Cardiac septum (tissue), 1 donor: ENCODE data around the gene KDM5A. TPM values are rescaled to one million over a fixed set of nuclear protein-coding genes. Genes with fewer than 3 reads are reported as not detected.

ENCODE experiments used
- DNase-seq: peaks from one replicate; pipeline ENCODE4 v3.0.0-alpha.2; 2020; ENCODE audit warnings: low spot score
- intact Hi-C: fragments of 100-400 bp; cut with DNase I; formaldehyde crosslinking; loops from one replicate; pipeline ENCODE4 v1.14.0; 2022
- total RNA-seq: library from RNA; stranded (reverse); fragmentation: NEBNext Ultra II Directional; extraction: Animal tissue kit (Norgen Biotek cat#: 25700); gene quantifications from one replicate; pipeline ENCODE4 v1.2.1, GENCODE V29; 2021
- donor health status: DM: no; HTN: no; CAD: no.

The KDM5A gene
- total RNA-seq, 1 donor from 2014 or later, result 35.3 TPM

DNA sequence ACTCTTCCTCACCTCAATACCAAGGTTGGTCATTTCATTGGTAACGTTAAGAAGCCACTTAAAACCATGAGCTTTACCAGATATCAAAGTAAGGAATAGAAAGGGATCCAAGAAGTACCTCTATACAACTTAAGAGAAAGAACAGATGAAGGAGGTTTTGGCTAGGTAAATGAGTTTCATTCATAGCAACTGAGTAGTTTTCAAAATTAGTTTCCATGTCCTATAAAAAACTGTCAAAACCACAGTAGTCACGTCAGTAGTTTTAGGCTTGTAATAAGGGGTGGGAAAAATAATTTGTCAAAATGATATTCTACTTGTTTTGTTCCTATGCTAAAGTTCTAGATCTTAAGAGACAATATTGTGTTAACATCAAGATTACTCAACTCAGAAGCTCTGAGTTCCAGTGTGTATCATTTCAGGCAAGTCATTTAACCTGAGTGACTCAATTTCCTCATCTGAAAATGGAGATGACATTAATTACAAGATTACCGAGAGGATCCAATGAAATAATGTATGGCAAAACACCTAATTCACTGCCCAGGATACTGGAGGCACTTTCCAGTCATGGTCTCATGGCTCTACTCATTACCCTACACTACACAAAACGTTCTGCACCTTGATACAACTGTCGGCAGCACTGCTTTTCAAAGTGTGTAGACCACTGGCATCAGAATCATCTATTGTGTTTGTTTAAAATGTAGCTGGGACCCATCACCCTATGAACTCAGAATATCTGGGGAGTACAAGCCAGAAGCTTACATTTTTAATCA lies 102.4 kb downstream of the KDM5A start:
- DNase-seq, result no peak
- intact Hi-C loops, result no loop called here

DNA sequence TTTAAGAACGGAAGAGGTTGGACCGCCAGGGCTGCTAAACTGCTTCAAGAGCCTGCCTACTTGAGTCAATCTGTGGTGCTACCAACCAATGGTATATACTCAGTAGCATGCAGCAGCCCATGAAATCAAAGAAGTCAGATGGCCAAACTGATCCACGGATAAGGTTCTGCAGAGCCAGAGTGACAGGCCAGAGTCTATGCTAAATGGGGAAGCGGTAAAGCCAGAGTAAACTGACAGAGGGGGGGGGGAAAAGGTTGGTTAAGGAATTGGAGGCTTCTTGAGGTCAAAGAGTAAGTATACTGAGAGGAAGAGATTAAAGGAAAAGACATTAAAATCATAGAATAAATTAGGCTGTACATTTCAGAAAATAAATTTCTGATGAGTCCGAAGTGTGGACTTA lies 111.1 kb downstream of the KDM5A start:
- intact Hi-C loops, result no loop called here
- no peak for DNase-seq

DNA sequence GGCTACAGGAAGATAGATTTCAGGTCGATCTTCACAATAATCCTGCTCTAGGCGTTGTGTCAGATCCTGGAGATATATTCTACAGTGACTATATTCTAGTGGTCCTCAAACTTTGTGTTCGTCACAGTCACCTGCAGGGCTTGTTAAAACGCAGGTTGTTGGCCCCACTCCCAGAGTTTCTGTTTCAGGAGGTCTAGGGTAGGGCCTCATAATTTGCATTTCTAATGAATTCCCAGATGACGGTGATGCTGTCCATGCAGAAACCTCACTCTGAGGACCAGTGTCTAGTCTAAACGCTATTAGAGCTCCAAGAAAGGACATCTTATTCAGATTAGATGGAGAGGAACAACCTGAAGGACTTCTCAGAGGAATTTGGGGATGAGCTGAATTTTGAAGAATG lies 113.3 kb downstream of the KDM5A start:
- DNase-seq, result no peak
- intact Hi-C loops, result no loop called here

DNA sequence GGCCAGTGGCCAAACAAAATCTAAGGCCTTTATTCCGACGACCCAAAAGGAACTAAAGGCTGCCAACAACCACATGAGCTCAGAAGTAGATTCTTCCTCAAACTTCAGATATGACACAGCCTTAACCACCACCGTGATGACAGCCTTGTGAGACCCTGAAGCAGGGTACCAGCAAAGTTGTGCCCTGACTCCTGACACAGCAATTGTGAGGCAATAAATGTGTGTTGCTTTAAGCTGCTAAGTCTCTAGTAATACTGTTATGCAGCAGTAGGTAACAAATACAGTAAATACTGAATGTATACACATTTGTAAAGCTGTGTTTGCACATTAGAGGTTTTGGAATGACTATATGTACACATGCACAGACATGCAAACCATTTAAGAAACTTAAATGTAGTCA lies 115.7 kb downstream of the KDM5A start:
- no peak for DNase-seq
- intact Hi-C loops, result no loop called here

DNA sequence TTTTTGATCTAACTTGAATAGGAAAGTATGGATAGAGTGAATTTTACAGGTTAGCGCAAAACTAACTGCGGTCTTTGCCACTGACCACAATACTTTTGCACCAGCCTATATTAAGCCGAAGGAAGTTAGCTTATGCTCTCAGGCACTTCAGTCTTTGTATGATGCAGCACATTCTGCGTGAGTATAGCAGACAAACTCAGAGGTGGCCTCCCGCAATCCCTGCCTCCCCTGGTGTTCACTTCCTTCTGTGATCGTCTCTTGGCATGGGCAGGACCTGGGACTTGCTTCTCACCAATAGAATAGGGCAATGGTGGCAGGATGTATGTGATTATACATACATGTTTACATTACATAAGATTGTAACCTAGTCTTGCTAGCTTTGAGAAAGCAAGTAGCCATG lies 116.2 kb downstream of the KDM5A start:
- intact Hi-C loops, result no loop called here
- DNase-seq, result no peak

DNA sequence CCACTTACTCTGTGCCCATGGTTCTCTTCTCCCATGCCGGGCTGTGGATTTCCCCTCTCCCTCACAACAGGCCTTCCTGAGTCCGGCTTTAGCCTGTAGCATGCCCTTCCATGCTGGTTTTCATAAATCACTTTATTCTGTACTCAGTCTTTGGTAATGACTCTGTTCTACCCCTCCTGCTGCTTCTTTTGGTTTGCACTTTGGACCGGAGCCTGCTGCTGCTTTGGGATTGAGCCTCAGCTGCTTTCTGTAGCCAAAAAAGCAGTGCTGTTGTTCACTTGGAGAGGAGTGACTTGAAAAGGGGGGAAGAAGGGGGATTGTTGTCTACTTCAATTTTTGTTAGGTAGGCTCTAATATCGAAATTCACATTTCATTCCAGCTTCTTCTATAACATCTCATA lies 118.0 kb downstream of the KDM5A start:
- intact Hi-C loops, result no loop called here
- DNase-seq, result no peak

DNA sequence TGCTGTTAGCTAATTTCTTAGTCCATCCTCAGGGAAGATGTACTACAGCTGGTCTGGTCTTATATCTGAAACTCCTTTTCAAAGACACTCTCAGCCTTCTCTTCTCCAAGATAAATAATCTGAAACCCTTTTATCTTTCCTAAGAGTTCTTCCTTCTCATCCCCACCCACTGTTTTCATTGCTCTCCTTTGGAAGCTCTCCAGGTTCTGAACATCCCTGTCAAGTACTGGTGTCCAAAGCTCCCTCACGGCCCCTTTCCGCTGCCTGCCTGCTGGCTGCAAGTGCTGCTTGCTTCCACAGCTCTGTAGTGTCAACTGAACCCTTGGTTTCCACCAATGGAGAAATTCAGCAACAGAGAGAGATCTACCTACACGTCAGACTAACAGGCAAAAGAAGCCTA lies 119.9 kb downstream of the KDM5A start:
- intact Hi-C loops, result no loop called here
- DNase-seq, result no peak

DNA sequence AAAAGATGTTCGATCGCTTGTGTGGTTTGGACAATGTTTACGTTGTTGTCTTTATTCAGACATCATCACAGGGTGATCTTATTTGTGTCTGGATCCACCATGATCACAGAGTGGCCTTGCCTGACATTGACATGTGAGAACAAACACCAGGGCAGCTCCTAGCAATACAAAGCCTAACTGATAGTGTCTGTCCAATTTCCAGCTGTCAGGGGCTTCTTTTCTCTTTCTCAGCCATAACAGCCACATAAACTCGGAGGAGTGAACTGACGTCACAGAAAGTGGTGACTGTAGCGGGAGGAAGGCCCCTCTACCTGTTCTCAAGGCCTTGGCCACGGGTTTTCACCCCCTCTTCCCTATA lies 120.7 kb downstream of the KDM5A start:
- no peak for DNase-seq
- intact Hi-C loops, result no loop called here

DNA sequence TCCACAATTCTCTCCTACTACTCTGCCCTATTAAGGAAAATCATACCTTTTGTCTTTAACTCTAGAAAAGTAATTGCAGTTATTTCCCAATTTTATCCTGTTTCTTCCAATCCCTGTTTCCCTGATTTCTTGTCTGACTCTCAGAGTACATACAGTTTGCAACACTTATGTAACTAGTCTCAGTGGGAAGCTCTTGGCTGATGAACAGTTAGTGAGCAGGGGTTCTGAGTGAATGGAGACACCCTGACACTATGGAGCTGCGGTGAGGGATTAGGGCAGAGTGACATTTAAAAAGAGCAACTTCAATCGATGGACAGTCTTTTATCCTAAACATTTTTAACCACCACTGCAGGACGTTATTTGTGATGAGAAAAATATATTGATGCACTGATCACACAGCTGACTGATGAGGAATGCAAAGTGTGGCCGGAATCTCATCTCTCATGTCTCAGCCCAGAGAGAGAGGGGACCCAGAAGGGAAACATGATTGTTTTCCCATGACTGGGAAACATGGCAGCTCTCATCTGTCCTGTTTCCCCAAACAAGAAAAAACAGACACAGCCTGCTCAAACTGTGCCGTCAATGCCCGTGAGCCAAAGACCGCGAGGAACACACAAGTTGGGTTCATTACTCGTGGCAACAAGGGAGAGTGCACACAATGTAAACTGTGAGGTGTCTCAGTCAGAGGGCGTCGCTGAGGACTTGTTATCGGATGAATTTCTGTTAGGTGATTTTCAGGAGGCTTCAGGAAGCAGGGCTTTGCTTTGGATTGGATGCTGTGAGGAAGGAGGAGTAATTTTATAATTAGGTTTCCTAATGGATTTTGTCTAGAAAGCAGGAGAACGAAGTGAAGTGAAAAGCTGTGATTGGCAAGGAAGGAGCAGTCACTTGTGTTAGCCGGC lies 121.3 kb downstream of the KDM5A start:
- intact Hi-C loops, result no loop called here

DNA sequence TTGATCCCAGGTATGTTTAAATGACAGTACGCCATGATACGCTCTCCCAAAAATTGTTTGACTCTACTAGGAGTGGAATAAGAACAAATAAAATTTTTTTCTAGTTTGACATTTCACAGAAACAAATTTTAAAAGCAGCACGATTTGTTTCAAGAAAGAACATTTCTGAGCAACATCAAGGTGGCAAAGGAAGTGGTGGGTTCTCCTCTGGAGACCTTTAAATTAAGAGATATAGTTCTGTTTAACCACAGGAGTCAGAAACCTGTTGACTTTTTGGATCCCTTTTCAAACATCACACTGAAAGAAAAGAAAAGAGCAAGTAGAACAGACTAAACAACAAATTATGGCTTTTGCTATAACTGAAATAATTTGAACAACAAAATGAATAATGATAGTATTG lies 124.0 kb downstream of the KDM5A start:
- intact Hi-C loops, result no loop called here
- no peak for DNase-seq

More for the DNA sequence above, 121.3 kb downstream of the KDM5A start:
- DNase-seq, result no peak

DNA sequence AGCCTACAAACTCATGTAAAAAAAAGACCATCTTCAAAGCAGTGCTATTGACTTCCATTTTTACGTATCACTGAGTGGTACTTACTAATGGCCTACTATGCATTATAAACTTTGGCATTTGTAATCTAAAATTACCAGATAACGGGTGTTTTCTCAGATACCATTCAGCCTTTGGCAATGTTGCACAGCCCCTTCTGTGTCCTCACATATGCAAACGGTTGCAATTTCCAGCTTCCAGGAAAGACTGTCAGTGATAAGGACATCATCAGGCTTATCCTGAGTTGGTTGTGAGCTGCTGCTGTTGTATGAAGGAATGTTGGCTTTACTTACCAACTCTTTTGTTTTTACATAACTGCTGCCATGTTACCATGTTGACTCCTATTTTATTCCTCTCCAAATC lies 124.9 kb downstream of the KDM5A start:
- intact Hi-C loops, result no loop called here
- no peak for DNase-seq

DNA sequence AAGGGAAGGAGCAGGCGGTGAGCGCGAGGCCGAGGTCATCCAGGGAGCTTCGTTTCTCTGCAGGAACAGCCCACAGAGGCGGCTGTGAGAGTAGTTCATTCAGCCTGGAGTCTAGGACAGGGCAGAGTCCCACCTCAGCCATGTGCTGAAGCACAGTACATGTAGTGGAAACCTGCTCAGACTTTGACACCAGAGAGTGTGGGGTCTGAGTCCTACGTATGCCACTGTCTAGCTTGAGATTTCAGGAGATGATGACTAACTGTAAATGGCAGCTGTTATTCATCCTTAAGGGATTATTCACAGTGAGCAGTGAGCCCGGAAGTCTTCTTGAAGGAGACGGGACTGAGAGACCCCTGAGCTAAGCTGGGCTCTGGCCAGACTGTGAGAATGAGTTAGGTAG lies 125.5 kb downstream of the KDM5A start:
- DNase-seq, result no peak
- intact Hi-C loops, result no loop called here

DNA sequence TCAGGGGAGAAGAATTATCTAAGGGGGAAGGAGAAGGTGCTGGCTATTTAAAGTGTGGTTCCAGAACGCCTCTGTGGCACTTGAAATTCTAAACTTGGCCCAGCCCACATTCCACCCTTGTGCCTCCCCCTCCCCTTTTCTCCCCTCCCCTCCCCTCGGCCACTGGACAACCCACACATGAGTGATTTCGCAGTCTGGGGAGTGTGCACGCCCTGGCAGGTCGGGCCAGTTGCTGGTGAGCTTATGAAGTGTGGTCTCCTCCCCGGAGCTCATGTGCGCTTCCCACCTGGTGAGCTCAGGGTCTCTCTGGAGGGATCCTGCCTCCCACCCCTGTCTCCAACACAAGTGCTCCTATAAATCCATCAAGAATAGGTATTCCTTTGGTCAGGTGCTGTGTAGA lies 126.3 kb downstream of the KDM5A start, which contains the start of gene SLC6A13:
Gene SLC6A13, minus strand, starts transcription at position 20 of the 400 bp plus-strand sequence. CDS start 2,784 bp downstream, outside the sequence.
- no peak for DNase-seq
- intact Hi-C loops, result no loop called here

DNA sequence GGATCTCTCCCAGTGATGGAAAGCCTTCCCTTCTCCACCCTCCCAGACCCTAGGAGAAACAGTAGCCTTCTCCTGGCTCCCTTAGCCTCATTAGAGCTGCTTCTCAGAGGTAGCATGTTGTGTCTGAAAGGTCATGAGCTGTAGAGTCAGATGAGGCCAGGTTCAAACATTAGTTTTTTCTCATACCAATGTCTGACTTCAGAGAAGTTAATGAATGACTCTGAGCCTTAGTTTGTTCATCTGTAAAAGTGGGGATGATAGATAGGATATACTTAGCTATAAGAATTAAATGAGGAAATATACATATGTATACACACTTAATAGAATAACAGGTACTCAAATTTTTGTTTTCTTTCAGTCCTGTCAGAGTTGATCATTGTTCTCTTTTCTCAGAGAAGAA lies 127.0 kb downstream of the KDM5A start:
- DNase-seq, result no peak
- intact Hi-C loops, result no loop called here

DNA sequence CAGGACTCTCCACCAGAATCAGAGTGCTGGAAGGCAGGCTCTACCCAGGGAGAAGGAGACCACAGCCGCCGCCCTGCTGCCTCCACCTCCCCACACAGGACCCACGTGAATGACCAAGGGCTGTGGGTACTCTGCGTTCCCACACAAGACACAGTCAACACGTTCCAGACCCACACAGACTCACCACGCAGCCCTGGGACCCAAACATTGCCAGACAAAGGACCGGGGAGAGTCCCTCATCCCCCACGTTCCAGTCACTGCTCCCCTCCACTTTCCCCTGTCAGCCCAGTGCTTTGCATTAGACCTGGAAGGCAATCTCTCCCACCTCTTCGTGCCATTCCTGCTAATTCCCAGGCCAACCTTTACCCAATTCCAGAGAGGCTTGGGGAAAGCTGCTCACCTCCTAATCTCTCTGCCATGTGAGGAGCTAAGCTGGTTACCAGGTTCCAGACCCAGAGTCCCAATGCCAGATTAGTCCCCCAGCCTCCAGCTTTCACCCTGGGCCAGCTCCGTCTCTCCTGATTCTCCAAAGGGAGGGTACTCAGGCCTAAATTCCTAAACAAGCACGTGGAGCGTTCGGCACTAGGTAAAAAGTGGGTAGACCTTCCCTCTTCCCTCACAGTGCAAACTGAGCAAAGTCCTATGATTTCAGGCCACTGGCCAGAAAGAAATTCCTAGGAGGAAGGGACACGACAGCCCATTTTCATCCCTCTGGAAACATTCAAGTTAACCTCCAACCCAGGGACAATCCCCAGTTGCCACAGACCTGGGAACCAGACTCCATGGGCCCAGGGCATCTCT lies 131.4 kb downstream of the KDM5A start:
- intact Hi-C loops, result no loop called here

DNA sequence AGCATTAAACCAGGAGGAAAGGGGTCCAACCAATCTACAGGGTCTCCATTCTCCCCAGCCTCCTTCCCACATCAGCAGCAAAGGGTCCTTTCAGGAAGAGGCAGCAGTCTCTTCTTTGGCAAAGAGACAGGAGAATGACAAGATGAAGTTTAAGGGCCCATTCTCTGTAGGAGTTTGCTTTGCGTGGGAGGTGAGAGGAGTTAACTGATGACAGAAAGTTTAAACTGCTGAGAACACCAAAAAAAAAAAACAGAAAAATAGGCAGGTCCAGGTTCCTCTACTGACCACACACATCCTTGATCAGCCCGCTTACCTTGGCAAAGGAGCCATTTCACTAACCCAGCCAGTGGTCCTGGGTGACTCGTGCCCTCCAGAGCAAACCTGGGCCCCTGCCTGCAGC lies 132.2 kb downstream of the KDM5A start:
- intact Hi-C loops, result no loop called here
- no peak for DNase-seq

More for the DNA sequence above, 131.4 kb downstream of the KDM5A start:
- no peak for DNase-seq

DNA sequence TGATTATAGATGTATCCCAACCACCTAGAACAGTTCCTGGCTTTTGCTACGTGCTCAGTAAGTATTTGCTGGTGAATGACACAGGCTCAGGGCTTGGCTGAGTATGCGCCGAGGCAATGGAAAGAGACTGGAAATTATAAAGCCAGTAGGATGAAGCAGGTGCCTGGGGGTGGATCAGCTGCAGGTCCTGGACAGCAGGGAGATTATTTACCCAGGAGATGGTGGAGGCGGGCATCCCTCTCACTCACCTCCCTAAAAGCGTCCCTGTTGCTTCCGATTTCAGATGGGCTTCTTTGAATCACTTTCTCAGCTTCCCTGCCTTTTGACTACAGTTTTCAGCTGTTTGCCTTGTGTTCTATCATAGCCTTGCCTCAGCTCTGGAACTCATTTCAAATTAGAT lies 132.9 kb downstream of the KDM5A start:
- intact Hi-C loops, result no loop called here
- DNase-seq, result no peak

DNA sequence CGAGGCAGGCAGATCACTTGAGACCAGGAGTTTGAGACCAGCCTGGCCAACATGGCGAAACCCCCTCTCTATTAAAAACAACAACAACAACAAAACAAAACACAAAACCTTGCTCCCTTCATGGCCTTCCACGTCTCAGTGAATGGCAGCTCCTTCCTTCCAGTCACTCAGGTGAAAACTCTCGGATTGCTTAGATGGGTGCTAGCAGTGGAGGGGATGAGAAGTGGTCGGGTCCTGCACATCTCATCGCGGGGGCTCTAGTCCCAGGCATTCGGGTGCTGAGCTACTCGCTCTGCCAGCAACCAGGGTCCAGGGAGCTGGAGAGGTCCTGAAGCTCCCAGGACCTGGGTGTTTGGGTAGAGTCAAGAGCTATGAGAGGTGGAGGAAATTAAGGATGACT lies 134.2 kb downstream of the KDM5A start:
- intact Hi-C loops, result no loop called here
- no peak for DNase-seq

DNA sequence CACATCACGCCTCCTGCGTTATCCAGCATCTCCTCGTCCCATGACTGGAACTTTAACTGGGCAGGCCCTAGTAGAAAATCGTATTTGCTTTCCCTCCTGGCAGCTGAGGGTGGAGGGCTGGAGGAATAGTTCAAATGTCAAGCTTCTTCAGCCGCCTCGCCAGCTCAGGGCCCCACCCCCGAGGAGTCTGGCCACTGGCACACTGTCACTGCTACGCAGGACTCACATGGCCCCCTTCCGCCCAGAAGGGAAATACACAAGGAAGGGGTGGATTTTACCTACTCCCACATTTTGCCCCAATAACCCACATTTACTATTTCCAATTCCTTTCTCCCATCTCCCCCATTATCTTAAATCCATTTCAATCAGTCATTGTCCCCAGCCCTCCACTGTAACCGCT lies 135.1 kb downstream of the KDM5A start:
- intact Hi-C loops, result no loop called here
- DNase-seq, result no peak
